Fibroblast of pulmonary artery (primary cell): ENCODE data around the gene NCKAP5.

ENCODE experiments used
- DNase-seq: peaks from one replicate; pipeline ENCODE4 v3.0.0-alpha.2; 2010; ENCODE audit warnings: low read depth
- H3K4me3 ChIP-seq: replicated peaks from 2 replicates; pipeline ENCODE4 v1.5.1; 2011; ENCODE audit warnings: low read depth, mild to moderate bottlenecking, control low read depth, low read length, moderate library complexity
- CTCF ChIP-seq: IDR thresholded peaks from 2 replicates; pipeline ENCODE4 v1.5.1; 2011; ENCODE audit warnings: mild to moderate bottlenecking, control low read depth, low read length, inconsistent platforms; ENCODE audit errors: missing control alignments

The NCKAP5 gene

GRCh38 chr2:133574620-133575019 is 6.4 kb upstream of the NCKAP5 start:
- TF ChIP-seq CTCF = no peak
- no peak for DNase-seq

GRCh38 chr2:133574186-133574585 is 5.9 kb upstream of the NCKAP5 start:
- no peak overlapping the region for H3K4me3 ChIP-seq
- TF ChIP-seq CTCF = no peak
- no peak for DNase-seq

More at GRCh38 chr2:133574620-133575019, 6.4 kb upstream of the NCKAP5 start:
- H3K4me3 ChIP-seq = no peak overlapping the region

GRCh38 chr2:133573491-133574162 is 5.4 kb upstream of the NCKAP5 start:
- DNase-seq = no peak
- TF ChIP-seq CTCF = no peak
- H3K4me3 ChIP-seq = no peak overlapping the region

GRCh38 chr2:133571249-133571648 is 3.0 kb upstream of the NCKAP5 start:
- TF ChIP-seq CTCF = no peak
- DNase-seq = no peak
- no peak overlapping the region for H3K4me3 ChIP-seq

GRCh38 chr2:133570542-133570941 is 2.3 kb upstream of the NCKAP5 start:
- DNase-seq = no peak
- H3K4me3 ChIP-seq = no peak overlapping the region
- TF ChIP-seq CTCF = no peak

- no peak overlapping the region for H3K4me3 ChIP-seq
- no peak for TF ChIP-seq CTCF
- DNase-seq = no peak
Observed at GRCh38 chr2:133569286-133569830, 1.1 kb upstream of the NCKAP5 start.

- H3K4me3 ChIP-seq = no peak overlapping the region
- no peak for DNase-seq
- no peak for TF ChIP-seq CTCF
Observed at GRCh38 chr2:133568598-133568997, 335 bp upstream of the NCKAP5 start.
